SK-N-MC (cell line): ENCODE results near the gene CXXC5.

ENCODE experiments used
- EZH2 ChIP-seq: fragments of 200-600 bp; sonication (generic); IDR thresholded peaks from one replicate; pipeline ENCODE4 v1.6.1; 2017; ENCODE audit warnings: antibody characterized with exemption
- POLR2AphosphoS5 ChIP-seq: IDR thresholded peaks from 2 replicates; pipeline ENCODE4 v1.6.1; 2012; ENCODE audit warnings: mild to moderate bottlenecking, low read depth, low read length, borderline replicate concordance

GRCh38 chr5:139601429-139601828 is 46.7 kb upstream of the CXXC5 start:
- TF ChIP-seq EZH2 (no peak), POLR2AphosphoS5 (no peak)
